Thymus (tissue), 11 donors: Measurements from ENCODE around the gene TENM3. TPM values are rescaled to one million over a fixed set of nuclear protein-coding genes. Genes with fewer than 3 reads are reported as not detected.

Source experiments
- DNase-seq, 9 donors: peaks; one replicate each; pipeline ENCODE4 v3.0.0-alpha.2; 2013; ENCODE audit warnings: low spot score in 9 of 9, low read depth in 6 of 9, missing footprints in 1 of 9
- H3K27ac ChIP-seq, 2 donors: one replicate each; pipeline ENCODE4 v1.5.1; 2013; ENCODE audit warnings: control low read depth in 1 of 2, low read depth in 1 of 2, low read length in 1 of 2, mild to moderate bottlenecking in 1 of 2, moderate library complexity in 1 of 2
- H3K27me3 ChIP-seq, 2 donors: one replicate each; pipeline ENCODE4 v1.5.1; 2013; ENCODE audit warnings: low read length in 1 of 2; ENCODE audit not compliant: control insufficient read depth in 2 of 2, insufficient read depth in 1 of 2
- H3K36me3 ChIP-seq, 2 donors: one replicate each; pipeline ENCODE4 v1.5.1; 2013; ENCODE audit warnings: low read length in 1 of 2, mild to moderate bottlenecking in 1 of 2, moderate library complexity in 1 of 2; ENCODE audit not compliant: control insufficient read depth in 2 of 2, insufficient read depth in 2 of 2
- H3K4me1 ChIP-seq, 2 donors: one replicate each; pipeline ENCODE4 v1.5.1; 2013; ENCODE audit warnings: low read length in 2 of 2; ENCODE audit not compliant: control insufficient read depth in 2 of 2, insufficient read depth in 2 of 2
- H3K4me3 ChIP-seq, 2 donors: one replicate each; pipeline ENCODE4 v1.5.1; 2013; ENCODE audit warnings: low read length in 2 of 2, control low read depth in 1 of 2, mild to moderate bottlenecking in 1 of 2
- H3K9me3 ChIP-seq, 2 donors: one replicate each; pipeline ENCODE4 v1.5.1; 2013; ENCODE audit warnings: low read length in 1 of 2, mild to moderate bottlenecking in 1 of 2; ENCODE audit not compliant: control insufficient read depth in 2 of 2, insufficient read depth in 1 of 2
- WGBS: extraction: QIAGEN DNeasy Blood & Tissue Kit; methylation state at CpG from one replicate; pipeline ENCODE4 v1.1.7; 2013; 5-methylcytosine and 5-hydroxymethylcytosine counted together
- polyA plus RNA-seq: library from polyadenylated mRNA; stranded (reverse); fragments of 200-250 nt; gene quantifications from one replicate; pipeline ENCODE4 v1.2.3, GENCODE V29; 2013
- total RNA-seq: library from RNA; stranded (reverse); fragments of 120-200 nt; gene quantifications from one replicate; pipeline ENCODE4 v1.2.4, GENCODE V29; 2013
- donor health status: healthy.

Gene TENM3
- total and polyA plus RNA-seq, 2 donors: 2.1 to 9.5 TPM

DNA sequence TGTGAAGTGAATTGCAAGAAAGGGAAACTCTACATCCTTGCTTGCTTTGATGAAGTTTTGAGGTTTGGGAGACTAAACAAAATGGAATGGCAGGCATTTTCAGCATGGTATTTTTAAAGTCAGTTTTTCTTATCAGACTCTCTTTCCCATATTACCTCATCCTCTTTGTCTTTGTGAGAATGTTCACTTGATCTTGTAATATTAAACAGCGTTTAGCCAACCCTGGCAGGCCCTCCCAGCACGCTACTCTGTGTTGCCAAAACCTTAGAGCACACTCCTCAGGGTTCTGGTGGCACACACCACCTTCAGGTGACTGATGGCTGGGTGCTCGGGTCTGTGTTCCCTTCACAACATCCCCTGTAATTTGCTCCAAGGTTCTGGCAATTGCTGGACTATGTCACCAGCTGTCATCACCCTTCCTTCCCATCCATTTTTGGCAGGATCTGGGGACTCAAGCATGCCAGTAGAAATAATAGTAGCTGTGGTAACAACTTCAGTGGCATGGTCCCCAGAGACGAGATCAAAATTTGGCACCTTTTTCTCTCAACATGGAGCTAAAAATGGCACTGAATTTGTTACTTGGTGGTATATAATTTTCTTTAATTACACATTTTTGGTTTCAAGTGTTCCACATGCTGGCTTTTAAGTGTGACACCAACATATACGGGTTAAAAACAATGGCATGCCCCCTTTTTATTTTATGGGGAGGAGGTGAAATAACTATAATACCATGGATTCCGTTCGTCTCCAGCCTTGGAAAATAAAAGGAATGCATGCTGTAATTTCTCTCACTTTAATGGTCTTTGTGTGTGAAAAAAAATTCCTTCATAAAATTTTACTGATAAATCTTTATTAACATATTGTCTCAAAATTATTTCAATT, 400.8 kb downstream of the TENM3 start:
- H3K27ac ChIP-seq: no peak overlapping the region
- DNase-seq: no peak
- peaks cover 0 to 3% of the 10 kb centered on the region in 2 donors for H3K9me3 ChIP-seq
- H3K27me3 ChIP-seq: no peaks in the 10 kb centered on the region
- no peaks in the 10 kb centered on the region for H3K4me1 ChIP-seq
- WGBS: 91% methylated on average over 7 of the region's 7 CpGs
- no peaks in the 10 kb centered on the region for H3K36me3 ChIP-seq
- H3K4me3 ChIP-seq: no peak overlapping the region

DNA sequence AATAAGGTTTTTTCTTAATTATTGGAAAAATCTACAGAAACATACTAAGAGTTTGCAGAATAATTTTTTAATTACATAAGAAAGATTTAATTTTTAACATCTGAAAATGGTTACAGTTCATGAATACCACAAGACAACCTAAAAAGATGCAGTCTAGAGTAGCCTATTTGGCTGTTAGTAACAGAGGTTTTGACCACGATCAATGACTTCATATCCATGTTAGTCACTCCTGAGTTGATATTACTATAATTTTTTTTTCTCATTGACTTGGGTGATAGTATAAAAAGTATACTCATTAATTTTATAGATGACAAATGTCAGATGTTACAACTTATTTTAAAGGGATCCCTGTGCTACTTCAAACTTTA, 401.5 kb downstream of the TENM3 start:
- WGBS: 100% methylated on average over 1 of the region's 1 CpG

GRCh38 chr4:182645511-182645910, 402.3 kb downstream of the TENM3 start:
- WGBS: 96% methylated on average over 1 of the region's 1 CpG
- Histone ChIP-seq H3K36me3 (no peaks in the 10 kb centered on the region), H3K27ac (no peak overlapping the region), H3K27me3 (no peaks in the 10 kb centered on the region), H3K4me1 (no peaks in the 10 kb centered on the region), H3K4me3 (no peak overlapping the region), H3K9me3 (peaks cover 0 to 3% of the 10 kb centered on the region in 2 donors)
- no peak for DNase-seq

More for the DNA sequence above, 401.5 kb downstream of the TENM3 start:
- H3K36me3 ChIP-seq: no peaks in the 10 kb centered on the region
- H3K27ac ChIP-seq: no peak overlapping the region
- no peaks in the 10 kb centered on the region for H3K4me1 ChIP-seq
- H3K9me3 ChIP-seq: peaks cover 0 to 3% of the 10 kb centered on the region in 2 donors
- no peaks in the 10 kb centered on the region for H3K27me3 ChIP-seq
- no peak overlapping the region for H3K4me3 ChIP-seq
- no peak for DNase-seq

DNA sequence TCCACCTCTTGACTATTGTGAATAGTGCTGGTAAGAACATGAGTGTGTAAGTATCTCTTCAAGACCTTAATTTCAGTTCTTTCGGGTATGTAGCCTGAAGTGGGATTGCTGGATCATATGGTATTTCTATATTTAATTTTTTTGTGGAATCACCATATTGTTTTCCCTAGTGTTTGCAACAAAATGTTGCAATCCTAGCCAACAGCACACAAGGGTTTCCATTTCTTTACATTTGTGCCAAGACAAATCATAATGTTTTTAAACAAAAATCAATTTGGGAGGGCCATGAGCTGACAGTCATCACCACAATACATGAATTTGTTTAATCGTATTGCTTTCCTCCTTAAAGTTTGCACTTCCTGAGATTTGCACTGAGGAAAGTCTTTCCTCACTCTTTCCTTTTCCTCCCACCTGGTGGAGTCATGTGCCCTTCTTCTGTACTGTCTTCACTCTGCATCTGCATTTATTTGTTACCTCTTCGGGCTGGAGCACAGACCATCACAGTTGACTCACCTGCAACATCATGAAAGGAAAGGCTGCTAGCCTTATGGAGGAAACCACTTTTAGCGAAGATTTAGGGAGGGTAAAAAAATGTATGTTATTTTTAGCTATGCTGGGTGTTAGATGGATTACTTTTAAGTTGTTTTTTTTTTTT, 404.6 kb downstream of the TENM3 start:
- Histone ChIP-seq H3K4me1 (no peaks in the 10 kb centered on the region), H3K36me3 (no peaks in the 10 kb centered on the region), H3K27me3 (no peaks in the 10 kb centered on the region), H3K27ac (no peak overlapping the region), H3K4me3 (no peak overlapping the region), H3K9me3 (peaks cover 0 to 3% of the 10 kb centered on the region in 2 donors)
- no peak for DNase-seq
- WGBS: 67% methylated on average over 4 of the region's 4 CpGs

- no peaks in the 10 kb centered on the region for H3K4me1 ChIP-seq
- no peak overlapping the region for H3K4me3 ChIP-seq
- H3K9me3 ChIP-seq: peaks cover 0 to 3% of the 10 kb centered on the region in 2 donors
- no peak overlapping the region for H3K27ac ChIP-seq
- DNase-seq: no peak
- no peaks in the 10 kb centered on the region for H3K27me3 ChIP-seq
- H3K36me3 ChIP-seq: no peaks in the 10 kb centered on the region
Measured at GRCh38 chr4:182648766-182649165, 405.6 kb downstream of the TENM3 start.

DNA sequence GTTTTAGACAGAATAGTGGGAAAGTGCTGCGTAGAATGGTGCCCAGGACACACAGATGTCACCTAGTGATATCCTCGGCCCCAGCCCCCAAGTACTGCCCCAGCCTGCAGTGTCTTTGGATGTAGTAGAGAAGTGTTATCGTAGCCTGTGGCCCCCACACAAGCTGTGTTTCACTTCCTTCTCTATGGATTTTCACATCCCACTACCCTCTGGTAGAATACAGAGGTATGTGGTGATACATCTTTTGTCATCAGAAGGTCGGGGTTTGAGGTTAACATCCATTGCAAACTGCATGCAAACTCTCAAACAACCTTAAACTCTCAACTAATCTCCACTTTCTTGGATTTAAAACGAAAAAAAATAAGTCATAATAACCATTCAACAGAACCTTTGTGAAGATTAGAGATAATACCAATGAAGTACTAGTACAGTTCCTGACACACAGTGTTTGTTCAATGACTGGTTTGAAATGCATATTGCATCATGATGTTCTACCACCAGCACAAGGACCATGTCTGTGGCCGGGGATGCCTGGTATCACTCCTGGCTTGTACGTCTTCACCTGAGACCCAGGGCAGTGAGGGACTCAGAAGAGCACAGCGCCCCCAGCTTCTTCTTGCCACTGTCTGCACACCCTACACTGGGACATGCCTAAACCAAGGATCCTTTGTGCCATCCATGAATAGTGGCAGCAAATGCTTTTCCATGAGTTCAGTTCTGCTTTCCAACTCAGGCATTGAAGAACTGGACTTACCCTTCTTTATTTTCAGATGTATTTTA, 406.7 kb downstream of the TENM3 start:
- 89% methylated on average over 8 of the region's 8 CpGs for WGBS
- no peaks in the 10 kb centered on the region for H3K36me3 ChIP-seq
- H3K9me3 ChIP-seq: peaks cover 0 to 3% of the 10 kb centered on the region in 2 donors
- no peak for DNase-seq
- no peaks in the 10 kb centered on the region for H3K27me3 ChIP-seq
- no peaks in the 10 kb centered on the region for H3K4me1 ChIP-seq
- H3K27ac ChIP-seq: no peak overlapping the region
- no peak overlapping the region for H3K4me3 ChIP-seq

GRCh38 chr4:182653596-182653995, 410.4 kb downstream of the TENM3 start:
- Histone ChIP-seq H3K27ac (no peak overlapping the region), H3K4me1 (no peaks in the 10 kb centered on the region), H3K9me3 (no peaks in the 10 kb centered on the region), H3K4me3 (no peak overlapping the region), H3K27me3 (no peaks in the 10 kb centered on the region), H3K36me3 (no peaks in the 10 kb centered on the region)
- WGBS: 87% methylated on average over 3 of the region's 3 CpGs
- DNase-seq: no peak

DNA sequence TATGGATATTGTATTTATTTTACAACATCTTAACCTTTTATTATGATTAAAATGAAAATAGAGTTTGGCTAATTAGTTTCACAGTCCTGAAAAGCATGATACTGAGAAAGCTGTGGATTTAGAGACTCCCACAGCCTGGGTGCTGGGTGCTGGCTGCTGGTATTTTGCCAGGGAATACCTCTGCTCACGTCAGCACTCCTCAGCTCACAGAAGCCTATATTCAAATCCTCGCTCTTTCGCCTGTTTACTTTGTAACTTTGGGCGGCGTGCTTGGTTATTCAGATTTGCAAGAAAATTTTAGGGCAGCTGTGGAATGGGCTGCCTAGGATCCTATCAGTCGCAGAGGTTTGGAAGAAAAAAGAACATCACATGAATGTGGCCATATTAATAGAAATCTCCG, 412.1 kb downstream of the TENM3 start:
- 94% methylated on average over 7 of the region's 7 CpGs for WGBS
- H3K27me3 ChIP-seq: no peaks in the 10 kb centered on the region
- no peaks in the 10 kb centered on the region for H3K4me1 ChIP-seq
- no peaks in the 10 kb centered on the region for H3K36me3 ChIP-seq
- no peaks in the 10 kb centered on the region for H3K9me3 ChIP-seq
- DNase-seq: no peak
- H3K27ac ChIP-seq: no peak overlapping the region
- H3K4me3 ChIP-seq: no peak overlapping the region

DNA sequence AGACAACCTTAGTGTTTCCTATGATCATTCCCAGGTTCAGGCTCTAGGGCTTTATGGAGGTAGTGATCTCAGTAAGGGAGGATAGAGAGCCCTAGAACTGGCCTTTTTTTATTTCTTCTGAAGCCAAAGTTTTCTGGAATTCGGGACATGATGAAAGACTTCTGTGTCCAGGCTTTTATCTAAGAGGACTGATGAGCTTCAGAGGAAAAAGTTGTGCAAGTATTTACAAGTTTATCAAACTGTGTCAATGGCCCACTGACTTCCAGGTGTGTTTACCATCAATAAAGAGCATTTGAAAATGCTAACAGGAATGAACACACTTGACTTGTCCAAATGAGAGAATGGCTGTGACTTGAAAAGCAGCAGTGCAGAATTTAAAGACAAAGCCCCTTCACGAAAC, 419.3 kb downstream of the TENM3 start:
- no peaks in the 10 kb centered on the region for H3K9me3 ChIP-seq
- H3K4me1 ChIP-seq: no peaks in the 10 kb centered on the region
- no peak overlapping the region for H3K27ac ChIP-seq
- no peak overlapping the region for H3K4me3 ChIP-seq
- H3K36me3 ChIP-seq: no peaks in the 10 kb centered on the region
- no peaks in the 10 kb centered on the region for H3K27me3 ChIP-seq
- 79% methylated on average over 2 of the region's 2 CpGs for WGBS
- DNase-seq: no peak
